GM21723 (cell line): ENCODE measurements around the gene PRKN.
"Not testable (repeated sequence)": the region's sequence is repeated elsewhere in the genome, so short reads cannot be mapped to it uniquely, and the experiment has no call there.

ENCODE experiments used
- ATAC-seq: cut with Tn5 transposase; IDR thresholded peaks from one replicate; pipeline ENCODE4 v1.9.1; 2021; ENCODE audit warnings: mild to moderate bottlenecking, moderate library complexity; ENCODE audit not compliant: unreplicated experiment

Gene PRKN

DNA sequence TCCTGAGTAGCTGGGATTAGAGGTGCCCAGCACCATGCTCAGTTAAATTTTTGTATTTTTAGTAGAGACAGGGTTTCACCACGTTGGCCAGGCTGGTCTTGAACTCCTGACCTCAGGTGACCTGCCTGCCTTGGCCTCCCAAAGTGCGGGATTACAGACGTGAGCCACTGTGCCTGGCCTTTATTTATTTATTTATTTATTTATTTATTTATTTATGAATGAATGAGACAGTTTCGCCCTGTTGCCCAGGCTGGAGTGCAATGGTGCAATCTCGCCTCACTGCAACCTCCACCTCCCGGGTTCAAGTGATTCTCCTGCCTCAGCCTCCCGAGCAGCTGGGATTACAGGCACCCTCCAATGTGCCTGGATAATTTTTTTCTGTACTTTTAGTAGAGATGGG, 48.7 kb downstream of the PRKN start:
- ATAC-seq, result not testable (repeated sequence)

DNA sequence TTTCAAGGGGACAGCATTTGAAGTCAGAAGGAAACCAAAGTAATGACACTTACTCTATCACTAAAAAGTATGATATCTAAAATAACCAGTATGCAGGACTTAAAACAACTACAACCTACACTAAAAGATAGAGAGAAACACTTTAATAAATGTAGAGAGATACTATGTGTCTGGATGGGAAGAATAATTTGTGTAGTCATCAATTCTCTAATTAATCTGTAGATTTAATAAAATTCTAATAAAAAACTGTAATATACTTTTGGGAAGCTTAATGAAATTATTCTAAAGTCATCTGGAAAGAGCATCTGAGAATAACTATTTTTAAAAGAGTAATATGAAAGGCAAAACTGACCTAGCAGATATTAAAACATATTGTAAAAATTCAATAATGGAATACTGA, 52.1 kb downstream of the PRKN start:
- ATAC-seq, result no peak

DNA sequence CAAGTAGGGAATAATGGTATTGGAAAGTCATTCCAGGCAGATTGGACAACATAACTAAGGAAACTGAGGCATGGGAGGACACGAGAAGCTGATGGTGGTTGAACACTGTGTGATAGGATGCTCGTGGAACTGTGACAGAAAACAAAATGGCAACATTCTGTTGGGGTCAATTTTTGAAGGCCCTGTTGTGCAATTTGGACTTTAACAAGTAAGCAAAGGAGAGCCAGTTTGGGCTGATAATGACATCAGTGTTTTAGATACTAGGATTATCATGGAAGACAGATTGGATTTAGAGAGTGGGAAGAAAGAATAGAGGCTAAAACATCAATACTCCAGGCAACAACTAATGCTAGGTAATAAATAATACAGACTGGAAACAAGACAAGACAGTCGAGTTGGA, 53.1 kb downstream of the PRKN start:
- ATAC-seq, result no peak

DNA sequence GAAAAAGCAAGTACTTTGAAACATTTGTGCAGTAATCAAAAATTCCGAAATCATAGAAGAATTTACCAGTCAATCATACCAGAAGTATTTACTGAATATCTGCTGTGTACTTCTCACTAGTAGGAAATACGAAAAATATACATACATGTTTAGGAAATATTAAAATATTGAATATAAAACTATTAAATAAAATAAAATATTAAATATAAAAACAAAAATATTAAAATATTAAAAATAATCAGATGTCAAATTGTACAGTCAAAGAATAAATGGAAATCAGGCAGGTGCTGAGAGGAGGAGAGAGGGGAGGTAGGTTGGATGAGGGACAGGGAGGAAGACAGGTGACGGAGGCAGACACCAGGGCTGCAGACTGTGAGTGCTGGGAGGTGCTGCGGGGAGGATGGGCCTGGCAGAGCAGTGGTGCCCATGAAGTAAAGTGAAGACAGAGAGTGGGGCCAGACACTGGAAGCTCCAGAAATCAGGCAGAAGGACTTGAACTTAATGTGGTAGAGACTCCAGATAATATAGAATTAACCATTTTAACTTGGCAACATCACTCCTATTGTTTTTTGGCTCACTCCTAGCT, 55.9 kb downstream of the PRKN start:
- no peak for ATAC-seq

DNA sequence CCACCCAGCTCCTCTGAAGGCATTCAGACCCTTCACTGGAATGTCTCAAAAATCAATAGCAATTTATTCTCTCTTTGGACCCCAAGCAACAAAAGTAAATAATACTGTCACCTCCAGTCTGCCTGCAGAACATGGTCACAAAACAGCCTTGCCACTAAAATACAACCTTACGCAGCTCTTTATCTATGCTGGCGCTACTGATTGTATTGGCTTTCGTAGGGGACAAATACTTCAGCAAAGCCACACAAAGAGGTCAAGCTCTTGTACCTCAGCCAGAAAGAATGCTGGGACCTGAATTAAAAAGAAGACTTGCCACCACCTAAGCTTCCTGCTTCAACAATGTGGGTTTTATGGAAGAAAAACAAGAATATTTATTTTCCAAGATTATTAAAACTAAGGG, 57.2 kb downstream of the PRKN start:
- no peak for ATAC-seq

DNA sequence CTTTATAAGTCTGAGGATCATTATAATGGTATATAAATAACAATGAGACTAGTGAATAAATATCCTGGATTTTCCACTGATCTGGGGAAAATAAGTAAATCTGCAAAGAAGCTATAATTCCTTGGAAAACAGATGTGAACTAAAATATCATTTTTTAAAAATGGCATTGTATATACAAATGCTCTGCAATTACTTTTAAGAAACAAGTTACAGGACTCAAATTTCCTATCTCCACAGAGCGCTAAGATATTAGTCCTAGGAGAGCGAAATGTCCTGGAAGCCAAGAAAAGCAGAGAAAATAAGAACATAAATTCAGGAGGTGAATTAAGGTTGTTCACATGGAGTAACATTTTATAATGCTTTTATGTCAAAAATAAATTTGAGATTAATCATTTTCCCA, 61.3 kb downstream of the PRKN start:
- no peak for ATAC-seq

DNA sequence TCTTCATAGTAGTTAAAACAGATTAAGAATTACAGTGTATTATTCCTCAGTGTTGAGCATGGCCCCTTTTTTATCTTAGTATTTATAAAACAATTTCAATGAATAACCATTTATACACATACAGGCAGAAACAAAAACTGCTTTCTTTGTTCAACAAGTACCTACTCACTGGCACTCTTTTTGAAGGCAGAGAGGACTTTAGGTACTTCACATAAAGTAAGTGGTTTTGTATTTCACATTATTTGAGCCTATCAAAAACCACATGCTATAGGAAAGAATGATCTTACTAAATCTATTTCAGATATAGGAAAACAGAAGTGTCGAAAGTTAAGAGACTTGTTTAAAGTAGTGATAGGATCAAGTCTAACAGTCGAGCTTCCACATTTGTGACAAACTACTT, 73.8 kb downstream of the PRKN start:
- no peak for ATAC-seq

DNA sequence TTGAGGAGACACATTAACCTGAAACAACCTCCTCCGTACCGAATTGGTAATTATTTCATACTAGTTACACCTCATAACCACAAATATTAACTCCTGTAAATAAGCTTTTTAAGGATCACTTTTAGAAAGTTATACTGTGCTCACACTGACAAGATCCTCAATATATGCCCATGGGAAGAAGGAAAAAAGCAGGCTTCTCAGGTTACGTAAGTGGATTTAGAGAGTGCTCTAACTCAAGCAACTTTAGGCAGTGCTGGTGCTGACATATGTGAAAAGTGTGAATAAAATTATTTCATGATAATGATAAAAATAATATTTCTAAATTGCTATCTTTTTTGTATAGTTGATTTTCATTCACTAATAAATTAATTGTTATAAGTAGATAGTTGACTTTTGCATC, 76.1 kb downstream of the PRKN start:
- ATAC-seq, result no peak

DNA sequence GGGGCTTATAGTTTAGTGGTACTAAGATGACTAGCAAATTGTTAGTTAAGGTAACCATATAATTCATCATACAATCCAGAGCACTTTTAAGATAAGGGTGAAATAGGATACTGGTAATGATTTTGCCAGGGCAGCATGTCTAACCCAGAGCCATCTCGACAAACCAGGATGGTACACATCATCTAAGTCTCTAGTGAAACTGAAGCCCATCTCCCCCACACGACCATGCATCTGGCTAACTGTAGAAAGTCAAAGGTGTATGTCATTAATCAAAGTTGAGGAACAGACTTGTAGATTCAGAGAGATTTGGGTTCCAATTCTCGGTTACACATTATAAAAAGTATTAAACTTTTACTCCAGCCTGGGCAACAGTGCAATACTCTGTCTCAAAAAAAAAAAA, 78.3 kb downstream of the PRKN start:
- ATAC-seq, result no peak

DNA sequence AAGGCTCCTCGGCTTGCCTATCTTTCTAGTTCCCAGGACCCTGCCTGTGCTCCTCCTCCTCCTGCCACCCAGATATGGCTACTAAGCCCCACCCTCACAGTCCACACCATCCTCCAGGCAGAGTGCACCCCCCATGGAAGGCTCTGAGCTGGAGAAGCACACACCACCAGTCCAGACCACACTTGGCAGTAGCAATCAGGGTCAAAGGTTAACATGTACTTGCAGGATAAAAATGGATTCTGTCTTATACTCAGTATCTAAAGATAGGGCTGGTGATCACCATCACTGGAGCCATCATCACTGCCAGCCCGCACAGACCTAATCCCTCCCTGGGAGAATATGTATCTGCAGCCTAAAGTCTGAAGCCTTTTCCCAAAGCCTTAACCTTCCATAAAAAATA, 83.4 kb downstream of the PRKN start:
- no peak for ATAC-seq

DNA sequence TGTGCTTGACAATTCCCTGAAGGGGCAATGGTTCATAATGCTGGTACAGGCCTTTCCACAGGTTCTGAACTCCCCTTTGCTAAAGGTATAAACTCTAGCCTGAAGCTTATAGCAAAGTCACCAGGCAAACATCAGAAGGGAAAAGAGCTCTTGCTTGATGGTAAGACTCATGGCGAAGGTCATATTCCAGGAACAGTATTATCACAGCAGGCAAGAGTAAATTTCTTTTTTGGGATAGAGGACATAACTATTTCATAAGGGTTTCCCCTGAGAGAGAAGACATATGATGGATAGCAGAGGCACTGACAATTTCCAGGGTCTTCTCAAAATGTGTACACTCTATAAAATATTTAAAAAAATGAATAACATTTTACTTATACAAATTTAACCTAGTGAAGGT, 86.8 kb downstream of the PRKN start:
- no peak for ATAC-seq

DNA sequence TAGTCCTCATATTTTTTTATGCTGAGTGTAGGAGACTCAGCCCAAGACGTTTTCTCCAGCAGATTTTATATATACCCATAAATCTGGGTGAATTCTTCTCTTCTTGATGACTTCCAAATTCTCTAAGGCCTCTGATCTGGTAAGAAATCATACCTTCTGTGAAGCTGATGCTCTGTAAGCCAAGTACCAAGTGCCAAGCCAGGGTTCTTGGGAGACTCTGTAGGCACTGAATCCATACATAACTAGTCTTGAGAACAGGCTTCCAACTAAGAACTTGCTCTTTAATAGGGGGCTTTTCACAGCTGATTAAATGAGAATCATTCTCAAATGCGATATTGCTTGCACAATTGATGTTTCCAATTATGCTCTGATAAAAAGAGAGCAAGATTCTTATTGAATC, 87.6 kb downstream of the PRKN start:
- ATAC-seq, result no peak

DNA sequence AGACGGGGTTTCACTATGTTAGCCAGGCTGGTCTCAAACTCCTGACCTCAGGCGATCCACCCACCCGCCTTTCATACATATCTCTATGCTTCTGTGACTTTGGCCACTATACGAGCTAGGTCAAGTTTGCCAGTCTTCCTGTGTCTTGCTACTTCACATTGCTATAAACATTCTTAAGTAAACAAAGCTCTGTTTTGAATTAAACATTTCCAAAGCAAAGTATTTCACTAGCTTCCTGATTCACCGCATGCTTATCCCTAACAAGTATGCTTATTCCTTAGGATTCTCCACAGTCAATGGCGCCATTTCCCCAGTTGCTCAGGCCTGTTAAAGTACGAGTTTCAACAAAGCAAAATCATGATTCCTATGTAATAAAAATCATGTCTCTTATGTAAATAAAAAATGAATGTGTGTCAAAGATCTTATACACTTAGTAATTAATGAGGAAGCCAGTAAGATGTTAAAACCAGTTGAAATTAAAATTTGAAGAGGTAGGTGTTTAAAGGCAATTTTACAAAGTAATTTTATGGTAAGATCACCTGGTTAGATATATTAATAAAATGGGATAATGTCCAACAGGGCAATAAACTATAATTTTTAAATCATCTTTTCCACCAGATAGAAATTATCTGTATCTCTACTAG, 88.5 kb downstream of the PRKN start:
- no peak for ATAC-seq

DNA sequence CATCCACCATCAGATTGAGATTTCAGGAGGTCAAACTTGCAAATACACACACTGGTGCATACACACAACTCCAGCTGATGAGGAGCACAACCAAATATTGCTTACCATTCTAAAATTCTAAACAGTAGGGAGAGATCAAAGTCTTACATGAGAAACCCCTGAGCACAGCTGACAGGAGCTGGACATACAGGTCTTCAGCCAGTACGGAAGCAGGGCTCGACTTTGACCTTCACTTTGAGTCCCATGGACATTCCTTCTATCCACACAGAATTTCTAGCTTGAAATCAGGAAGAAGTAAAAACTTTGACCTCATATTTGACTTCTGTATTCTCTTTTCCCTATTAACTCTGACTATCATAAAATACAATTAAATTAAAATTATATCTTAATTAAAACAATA, 90.2 kb downstream of the PRKN start:
- no peak for ATAC-seq

DNA sequence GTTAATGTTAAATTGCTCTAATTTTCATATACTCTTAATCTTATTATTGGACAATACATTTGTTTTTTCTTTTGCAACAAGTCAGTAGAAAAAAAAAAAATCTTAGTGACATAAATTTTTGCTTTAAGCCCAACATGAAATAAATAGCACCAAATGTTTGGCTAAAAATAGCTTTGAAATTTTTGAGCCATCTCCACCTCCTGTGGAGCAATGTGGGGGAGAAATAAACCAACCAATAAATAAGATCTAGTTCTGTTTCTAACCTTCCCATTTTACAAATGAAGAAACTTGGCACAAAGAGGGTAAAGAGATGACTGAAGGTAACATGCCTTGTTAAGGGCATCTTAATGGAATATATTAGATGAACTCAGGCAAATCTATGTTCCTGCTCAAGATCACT, 91.4 kb downstream of the PRKN start:
- ATAC-seq, result no peak

DNA sequence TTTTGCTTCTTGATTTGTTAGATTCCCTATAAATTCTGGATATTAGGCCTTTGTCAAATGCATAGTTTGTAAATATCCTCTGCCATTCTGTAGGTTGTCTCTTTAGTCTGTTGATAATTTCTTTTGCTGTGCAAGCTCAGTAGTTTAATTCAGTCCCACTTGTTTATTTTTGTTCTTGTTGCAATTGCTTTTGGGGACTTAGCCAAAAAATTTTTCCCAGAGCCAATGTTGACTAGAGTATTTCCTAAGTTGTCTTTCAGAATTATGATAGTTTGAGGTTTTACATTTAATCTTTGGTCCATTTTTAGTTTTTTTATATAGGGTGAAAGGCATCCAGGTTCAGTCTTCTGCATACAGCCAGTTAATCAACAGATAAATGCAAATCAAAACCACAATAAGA, 96.0 kb downstream of the PRKN start:
- no peak for ATAC-seq

DNA sequence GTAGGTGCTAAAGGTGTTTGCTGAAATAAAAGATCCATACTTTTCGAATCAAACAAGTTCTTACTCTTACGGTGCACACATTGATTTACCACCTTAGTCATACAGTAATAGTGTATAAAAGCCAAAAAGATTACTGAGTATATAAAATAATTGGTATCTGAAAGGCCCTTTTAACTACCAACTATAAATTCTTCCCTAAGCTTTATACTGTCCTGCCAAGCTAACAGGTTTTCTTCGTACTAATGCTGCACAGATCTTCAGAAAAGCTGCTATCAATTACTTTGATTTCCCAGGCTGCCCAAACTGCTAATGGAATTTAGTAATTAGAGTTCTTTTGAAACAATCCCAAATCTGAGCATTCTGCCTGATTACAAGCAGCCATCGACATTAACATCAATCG, 97.5 kb downstream of the PRKN start:
- no peak for ATAC-seq

DNA sequence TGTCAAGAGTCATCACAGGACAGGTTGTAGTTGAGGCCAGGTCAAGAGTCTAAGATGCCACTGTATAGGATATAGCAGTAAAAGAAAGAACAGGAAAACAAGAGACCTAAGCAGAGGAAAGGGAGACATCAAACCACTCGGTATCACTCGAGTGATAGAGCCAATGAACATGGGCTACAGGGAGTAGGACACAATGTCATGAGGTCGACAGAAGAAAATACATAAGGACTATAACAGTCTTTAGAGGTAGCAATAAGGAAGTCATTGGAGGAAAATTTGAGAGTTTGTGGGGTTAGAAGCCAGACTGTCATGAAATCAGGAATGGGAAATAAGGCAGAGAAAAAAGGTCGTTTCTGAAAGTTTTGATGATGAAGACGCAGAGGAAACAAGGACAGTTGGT, 99.7 kb downstream of the PRKN start:
- ATAC-seq, result no peak

DNA sequence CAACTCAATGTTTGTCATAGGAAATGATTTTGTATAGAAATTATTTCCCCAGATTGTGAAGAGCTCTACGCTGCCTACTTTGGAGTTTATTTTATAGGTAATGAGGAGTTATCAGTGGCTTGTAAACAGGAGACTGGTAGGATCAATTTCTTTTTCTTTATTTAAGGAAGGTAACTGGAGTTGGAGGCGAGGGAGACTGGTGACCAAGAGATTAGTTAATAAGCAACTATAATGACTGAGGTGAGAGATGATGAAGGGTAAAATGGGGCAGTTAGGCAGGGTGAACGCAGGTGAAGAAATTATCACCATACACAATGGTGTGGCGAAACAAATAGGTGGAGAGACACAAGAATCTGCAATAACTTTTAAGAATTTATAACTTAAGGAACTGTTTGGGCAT, 100.2 kb downstream of the PRKN start:
- no peak for ATAC-seq

DNA sequence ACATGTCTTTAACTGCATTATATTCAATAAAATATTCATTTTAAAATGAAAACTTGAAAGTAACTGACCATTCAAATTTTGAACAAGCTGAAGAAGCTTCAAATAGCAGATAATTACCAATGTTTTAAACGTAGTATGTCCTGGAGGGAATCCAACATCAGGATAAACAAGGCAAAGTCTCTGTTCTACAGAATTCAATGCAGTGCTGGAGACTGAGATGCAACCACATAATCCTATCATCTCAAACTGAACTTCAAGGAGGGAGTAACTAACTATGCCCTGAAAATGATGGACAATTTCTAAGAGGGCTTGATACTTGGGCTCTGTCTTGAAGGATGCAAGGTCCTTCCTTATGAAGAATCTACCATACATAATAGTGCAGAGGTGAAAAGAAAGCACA, 100.7 kb downstream of the PRKN start:
- ATAC-seq, result no peak

DNA sequence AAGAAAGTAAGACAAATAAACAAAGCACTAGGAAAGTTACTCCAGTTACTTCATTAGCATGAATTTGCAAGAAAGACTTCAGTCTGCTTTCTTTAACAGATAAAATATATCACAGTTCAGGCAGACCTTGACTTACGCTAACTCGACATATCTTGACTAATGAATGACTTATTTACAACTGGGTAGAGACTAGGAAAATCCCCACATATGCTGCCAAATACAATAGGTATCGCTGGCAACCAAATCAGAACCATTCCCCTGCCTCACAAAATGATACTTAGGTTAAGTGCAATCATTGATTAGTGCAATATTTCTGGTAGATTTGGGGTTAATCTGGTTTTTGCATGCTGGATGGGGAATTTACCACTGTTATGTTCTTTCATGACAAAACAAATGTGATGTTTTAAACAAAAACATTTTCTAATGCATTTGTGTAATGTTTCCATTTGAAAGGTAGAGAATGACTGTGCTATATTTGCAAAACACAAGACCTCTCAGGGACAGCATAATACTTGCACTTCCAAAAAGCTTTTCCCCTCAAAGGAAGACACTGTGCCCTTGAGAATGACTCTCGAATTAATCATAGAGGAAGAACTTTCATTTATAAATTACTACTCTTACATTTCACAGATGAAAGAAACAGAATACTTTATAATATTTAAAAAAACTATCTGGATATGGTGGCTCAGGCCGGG, 101.6 kb downstream of the PRKN start:
- ATAC-seq, result no peak

DNA sequence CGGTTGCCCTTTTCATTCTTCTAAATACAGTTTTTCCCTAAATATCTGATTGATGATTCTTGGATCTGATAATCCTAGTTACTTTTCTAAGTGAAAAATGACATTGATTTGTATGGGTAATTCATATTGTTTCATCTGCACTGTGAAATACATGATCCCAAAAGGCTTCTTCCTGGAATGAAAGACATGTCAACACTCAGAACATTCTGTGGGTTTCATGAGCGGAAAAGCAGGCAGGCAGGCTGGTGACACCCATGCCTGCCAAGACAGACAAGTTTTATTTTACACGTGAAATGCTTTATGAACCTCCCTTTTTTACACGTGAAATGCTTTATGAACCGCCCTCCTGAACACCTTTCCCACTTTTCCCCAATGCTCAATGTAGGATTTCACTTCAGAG, 105.0 kb downstream of the PRKN start:
- no peak for ATAC-seq

DNA sequence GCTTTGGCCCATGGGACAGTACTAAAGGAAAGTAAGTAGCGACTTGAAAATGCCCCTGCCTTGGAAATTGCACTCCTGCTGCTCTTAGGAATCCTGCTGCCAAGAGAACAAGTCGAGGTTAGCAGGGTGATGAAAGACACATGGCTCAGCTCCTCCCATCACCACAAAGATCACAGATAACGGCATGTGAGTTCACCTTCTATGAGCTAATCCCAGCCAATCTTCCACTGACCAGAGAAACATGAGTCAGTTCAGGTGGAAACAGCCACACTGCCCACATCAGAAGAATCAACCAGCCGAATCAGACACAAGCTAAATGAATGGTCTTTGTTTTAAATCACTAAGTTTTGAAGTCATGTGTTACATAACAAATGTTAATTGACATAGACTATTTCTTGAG, 106.3 kb downstream of the PRKN start:
- no peak for ATAC-seq
